ENCODE results near the gene LYST. TPM values are rescaled to one million over a fixed set of nuclear protein-coding genes. Genes with fewer than 3 reads are reported as not detected.
"Not testable (repeated sequence)": the region's sequence is repeated elsewhere in the genome, so short reads cannot be mapped to it uniquely, and the experiment has no call there.

LYST gene
- total RNA-seq, 2 donors from 2014 or later = 10.7 to 16.2 TPM

DNA sequence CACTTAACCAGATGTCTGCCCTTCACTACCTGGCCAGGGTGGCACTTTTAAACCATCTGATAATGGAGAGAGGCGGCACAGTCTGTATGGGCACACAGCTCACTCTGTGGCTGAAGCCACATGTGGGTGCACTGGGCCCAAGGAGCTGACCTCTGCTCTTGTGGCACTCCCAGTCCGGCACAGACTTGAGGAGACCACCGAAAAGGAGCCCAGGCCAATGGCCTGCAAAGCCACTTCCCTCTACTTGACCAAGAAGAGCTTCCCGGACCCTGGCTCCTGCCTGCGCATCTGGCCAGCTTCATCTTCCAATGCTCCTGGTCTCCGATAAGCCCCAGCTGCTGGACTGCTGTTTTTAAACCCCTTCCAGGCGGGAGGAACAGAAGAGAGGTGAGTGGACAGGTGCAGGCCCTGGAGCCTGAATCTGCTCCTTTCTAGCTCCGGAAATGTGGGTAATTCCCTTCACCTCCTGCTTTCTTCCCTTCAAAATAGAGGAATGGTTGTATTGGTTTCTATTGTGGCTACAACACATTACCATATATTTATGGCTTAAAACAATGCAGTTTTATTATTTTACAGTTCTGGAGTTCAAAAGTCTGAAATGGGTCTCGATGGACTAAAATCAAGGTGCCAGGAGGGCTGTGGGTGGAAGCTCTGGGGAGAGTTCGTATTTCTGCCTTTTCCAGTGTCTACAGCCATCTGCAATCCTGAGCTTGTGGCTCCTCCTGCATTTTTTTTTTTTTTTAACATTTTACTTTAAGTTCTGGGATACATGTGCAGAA, 228.8 kb downstream of the LYST start:
- DNase-seq (no peak), ATAC-seq (no peak)
- intact Hi-C loops (cut with DNase I) = no loop called here

DNA sequence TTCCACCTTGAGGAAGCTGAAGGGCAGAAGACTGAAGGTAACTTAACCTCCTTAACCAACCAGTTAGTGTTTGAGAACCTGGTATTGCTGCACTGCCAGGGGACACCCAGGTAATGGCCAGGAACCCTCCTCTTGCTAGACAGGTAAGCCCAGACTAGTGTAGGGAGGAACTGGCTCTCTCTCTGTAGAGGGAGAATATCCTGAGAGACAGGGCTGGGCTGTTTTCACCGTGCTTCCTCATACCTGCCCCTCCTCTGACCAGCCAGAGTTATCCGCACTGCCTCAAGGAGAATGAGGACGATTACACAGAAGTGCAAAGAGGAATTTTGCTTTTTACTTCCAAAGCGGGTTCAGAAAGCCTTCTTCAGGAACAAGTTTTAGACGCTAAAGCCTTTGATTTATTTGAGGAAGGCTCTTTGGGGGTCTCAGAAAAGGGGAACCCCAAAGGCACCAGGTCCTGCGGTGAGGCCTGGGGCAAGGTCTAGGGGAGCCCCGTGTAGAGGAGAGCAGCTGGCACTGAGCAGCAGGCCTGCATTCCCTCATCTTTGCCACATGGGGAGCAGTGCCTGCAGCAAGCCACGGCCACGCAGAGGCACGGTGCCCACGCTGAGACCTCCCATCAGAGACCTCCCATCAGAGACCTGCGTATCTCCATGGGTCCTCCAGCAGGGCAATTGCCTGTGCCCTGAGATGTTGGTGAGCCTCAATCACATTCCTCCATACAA, 230.6 kb downstream of the LYST start:
- DNase-seq (no peak), ATAC-seq (no peak)
- intact Hi-C loops (cut with DNase I) = no loop called here

GRCh38 chr1:235632506-235633401, 234.0 kb downstream of the LYST start:
- intact Hi-C loops (cut with DNase I) = no loop called here
- DNase-seq = no peak
- no peak for ATAC-seq

DNA sequence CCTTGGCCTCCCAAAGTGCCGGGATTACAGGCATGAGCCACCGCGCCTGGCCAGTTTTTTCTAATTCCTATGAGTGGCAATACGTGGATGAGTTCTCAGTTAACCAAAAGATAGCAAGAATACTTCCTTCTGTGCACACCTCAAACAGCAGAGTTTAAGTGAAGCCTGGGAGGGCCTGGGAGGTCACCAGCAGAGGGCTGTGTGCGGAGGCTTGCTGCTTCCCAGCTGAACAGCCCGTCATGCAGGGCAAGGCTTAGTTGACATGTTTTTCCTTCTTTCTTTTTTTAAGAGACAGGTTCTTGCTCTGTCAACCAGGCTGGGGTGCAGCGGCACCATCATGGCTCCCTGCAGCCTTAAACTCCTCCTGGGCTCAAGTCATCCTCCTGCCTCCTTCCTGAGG, 234.9 kb downstream of the LYST start:
- no peak for DNase-seq
- intact Hi-C loops (cut with DNase I) = no loop called here

DNA sequence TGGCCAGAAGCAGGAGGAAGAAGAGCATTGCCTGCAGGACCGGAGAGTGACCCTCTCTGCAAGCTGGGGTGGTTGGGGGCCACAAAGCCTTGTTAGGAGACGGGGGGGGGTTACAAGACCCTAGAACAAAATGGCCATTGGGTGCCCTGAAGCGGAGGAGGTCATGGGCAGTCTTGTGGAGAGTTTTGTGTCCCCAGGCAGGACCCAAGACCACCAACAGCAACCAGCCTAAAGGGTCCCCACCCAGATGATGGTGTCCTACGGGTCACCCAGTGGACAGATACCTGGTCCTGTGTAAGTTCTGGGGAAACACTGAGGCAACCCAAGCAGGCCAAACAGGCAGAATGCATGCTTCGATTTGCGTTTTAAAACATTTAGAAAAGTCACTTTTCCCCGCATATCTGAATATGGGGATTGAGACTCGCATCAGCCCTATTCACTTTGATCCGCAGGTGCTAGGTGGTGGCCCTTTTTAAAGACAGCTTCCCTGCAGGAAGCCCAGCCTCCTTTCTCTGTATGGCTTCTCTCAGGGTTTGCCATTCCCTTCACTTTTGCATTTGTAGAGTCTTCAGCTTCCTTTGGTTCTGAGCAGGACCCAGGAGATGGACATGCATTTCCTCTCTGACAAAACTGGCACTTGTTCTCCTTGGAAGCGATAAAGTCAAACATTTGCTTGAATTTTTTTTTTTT, 238.2 kb downstream of the LYST start:
- ATAC-seq (no peak), DNase-seq (no peak)
- intact Hi-C loops (cut with DNase I) = no loop called here

More for the DNA sequence above, 234.9 kb downstream of the LYST start:
- ATAC-seq = no peak

- DNase-seq = no peak
- no peak for ATAC-seq
- intact Hi-C loops (cut with DNase I) = no loop called here
Measured at GRCh38 chr1:235625831-235626230, 240.9 kb downstream of the LYST start.

DNA sequence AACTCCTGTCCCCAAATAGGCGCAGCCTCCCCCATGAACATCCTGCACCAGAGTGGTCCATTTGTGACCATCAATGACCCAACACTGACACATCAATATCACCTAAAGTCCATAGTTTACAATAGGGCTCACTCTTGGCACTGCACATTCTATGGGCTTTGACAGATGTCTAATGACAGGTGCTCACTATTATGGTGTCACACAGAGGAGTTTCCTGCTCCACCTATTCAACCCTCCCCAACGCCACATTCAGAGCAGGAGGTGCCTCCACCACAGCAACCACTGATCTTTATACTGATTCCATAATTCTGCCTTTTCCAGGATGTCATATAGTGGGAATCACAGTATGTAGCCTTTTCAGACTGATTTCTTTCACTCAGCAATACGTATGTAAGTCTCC, 241.4 kb downstream of the LYST start:
- ATAC-seq = no peak
- intact Hi-C loops (cut with DNase I) = no loop called here

DNA sequence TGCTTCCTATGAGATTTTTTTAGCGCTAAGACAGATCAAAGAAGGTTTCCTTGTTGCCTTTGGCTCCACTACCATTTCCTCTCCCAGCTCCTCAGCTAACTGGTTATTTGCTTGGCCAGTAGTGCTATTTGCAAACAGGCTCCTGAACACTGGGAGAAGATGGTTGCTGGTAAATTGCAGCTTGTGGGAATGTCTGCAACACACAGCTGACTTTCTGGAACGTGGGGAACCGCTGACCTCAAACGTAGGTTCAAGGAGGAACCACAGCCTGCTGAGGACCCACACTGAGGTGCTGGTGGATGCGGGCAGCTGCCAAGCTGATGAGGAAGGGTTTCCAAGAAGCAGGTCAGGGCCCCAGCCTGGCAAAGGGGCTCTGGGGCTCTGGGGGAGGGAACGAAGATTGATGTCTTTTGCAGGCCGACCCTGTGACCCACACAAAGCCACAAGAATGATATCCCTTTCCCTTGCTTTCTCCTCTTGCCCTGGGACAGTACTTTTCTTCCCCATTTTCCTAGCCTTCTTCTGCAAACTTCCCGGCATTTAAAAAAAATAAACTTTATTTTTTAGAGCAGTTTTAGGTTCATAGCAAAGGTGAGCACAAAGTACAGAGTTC, 241.9 kb downstream of the LYST start:
- DNase-seq (no peak), ATAC-seq (no peak)
- intact Hi-C loops (cut with DNase I) = no loop called here

More for the DNA sequence above, 241.4 kb downstream of the LYST start:
- no peak for DNase-seq

- intact Hi-C loops (cut with DNase I) = no loop called here
- DNase-seq (no peak), ATAC-seq (no peak)
Measured at GRCh38 chr1:235622936-235623779, 243.5 kb downstream of the LYST start.

- intact Hi-C loops (cut with DNase I); ATAC-seq: not testable (repeated sequence)
Measured at GRCh38 chr1:235619149-235619548, 247.6 kb downstream of the LYST start.

DNA sequence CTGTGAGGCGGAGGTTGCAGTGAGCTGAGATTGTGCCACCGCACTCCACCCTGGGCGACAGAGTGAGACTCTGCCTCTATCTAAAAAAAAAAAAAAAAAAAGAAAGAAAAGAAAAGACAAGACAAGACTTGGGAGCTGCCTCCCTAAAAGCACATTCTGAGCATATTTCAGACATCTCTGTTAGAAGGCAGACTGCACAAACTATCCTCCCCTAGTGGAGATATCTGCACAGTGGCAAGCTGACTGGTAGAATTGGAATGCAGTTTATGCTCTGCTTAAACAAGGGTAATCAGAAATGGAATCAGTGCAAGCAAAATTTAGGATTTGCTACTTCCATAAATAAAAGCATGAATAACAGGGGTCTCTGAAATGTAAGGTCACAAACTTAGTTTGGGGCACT, 248.9 kb downstream of the LYST start:
- ATAC-seq (peak in 1 of 2 donors; percentile 75), DNase-seq (no peak)
- intact Hi-C loops (cut with DNase I) = no loop called here

More at GRCh38 chr1:235619149-235619548, 247.6 kb downstream of the LYST start:
- DNase-seq = not testable (repeated sequence)

DNA sequence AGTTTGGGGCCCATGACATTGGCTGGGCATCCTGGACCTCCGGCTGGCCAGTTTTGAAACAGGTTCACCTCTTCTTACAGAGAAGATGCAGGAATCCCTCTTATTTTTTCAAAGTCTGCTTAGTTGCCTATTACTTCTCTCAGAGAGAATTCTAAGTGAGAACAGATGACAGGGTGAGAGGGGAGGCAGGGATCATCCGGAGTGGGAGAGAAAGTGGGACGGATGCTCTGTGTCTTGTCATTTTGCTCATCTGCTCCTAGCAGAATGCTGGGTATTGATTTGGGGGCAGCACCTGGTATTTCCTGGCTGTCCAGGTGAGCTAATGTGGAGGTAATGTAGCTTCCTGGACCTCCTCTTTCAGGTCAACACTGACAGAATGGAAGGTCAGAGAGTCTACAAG, 249.6 kb downstream of the LYST start:
- intact Hi-C loops (cut with DNase I) = no loop called here
- no peak for ATAC-seq
- no peak for DNase-seq

DNA sequence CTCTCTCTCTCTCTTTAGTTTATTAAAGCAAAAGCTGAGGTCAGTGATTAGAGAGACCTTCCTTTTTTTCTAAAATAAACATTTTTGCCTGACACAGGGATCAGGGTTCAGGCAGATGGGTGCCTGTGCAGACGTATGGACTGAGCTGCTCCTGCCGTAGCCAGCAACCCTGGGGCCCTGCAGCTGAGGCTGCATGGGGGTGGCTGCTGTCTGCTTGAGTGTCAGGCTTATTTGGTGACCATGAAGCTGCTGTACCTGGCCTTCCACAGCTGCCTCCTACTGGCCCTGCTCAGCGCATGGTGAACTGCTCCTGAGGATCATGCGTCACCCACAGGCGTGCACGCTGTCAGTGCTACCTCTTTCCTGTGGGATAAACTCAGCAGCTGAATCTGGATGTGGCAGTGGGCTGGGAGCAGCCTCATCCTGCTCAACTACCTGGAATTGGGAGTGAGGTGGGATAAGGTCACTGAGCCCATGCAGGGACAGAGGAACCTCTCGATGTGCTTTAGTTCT, 252.2 kb downstream of the LYST start:
- no peak for DNase-seq
- ATAC-seq = no peak
- intact Hi-C loops (cut with DNase I) = no loop called here

DNA sequence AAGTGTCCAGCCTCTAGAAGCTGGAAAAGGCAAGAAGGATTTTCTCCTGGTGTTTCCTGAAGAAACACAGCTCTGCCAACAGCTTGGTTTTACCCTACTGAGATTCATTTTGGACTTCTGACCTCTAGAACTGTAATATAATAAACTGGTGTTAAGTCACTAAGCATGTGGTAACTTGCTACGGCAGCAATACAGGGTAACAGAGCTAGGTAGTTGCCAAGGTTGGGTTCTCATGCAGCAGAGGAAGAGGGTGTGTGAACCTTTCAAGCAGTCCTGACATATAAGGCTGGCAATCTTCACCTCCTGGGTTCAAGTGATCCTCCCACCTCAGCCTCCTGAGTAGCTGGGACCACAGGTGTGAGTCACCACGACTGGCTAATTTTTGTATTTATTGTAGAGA, 253.1 kb downstream of the LYST start:
- no peak for ATAC-seq
- no peak for DNase-seq
- intact Hi-C loops (cut with DNase I) = no loop called here

DNA sequence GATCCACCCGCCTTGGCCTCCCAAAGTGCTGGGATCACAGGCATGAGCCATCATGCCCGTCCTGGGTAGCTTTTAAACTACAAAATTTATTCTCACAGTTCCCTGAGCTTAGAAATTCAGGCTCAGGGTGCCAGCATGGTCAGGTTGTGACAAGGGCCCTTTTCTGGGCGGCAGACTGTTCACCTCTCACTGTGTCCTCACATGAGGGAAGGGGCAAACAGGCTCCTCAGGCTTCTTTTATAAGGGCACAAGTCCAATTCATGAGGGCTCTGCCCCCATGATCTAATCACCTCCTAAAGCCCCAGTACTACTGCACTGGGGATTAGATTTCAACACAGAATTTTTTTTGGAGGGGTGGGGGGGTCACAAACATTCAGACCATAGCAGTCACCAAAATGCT, 253.9 kb downstream of the LYST start:
- no peak for DNase-seq
- intact Hi-C loops (cut with DNase I) = no loop called here
- no peak for ATAC-seq

All from left cardiac atrium (tissue), 4 donors.